HG03442 (cell line): ENCODE results near the gene ZNF143.
A peak's percentile ranks its signal among the peaks of the same experiment; 100 is the strongest.

ENCODE experiments used
- ATAC-seq: cut with Tn5 transposase; IDR thresholded peaks from one replicate; pipeline ENCODE4 v1.9.1; 2021; ENCODE audit warnings: mild to moderate bottlenecking, moderate library complexity; ENCODE audit not compliant: unreplicated experiment

The ZNF143 gene

DNA sequence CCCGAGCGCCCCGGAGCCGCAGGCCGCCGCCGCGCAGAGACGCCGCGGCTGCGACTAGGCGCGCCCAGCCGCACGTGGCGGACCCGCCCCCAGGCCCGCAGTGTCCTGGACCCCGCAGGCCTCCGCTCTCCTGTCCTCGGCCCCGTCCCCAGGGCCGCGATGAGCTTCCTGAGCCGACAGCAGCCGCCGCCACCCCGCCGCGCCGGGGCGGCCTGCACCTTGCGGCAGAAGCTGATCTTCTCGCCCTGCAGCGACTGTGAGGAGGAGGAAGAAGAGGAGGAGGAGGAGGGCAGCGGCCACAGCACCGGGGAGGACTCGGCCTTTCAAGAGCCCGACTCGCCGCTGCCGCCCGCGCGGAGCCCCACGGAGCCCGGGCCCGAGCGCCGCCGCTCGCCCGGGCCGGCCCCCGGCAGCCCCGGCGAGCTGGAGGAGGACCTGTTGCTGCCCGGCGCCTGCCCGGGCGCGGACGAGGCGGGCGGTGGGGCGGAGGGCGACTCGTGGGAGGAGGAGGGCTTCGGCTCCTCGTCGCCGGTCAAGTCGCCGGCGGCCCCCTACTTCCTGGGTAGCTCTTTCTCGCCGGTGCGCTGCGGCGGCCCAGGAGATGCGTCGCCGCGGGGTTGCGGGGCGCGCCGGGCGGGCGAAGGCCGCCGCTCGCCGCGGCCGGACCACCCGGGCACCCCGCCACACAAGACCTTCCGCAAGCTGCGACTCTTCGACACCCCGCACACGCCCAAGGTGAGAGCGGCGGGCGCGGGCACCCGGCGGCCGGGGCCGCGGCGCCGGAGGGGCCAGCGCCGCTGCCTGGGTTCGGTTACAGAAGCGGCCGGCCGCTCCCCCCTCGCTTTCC lies 113.2 kb downstream of the ZNF143 start:
- peak; percentile 4 for ATAC-seq

DNA sequence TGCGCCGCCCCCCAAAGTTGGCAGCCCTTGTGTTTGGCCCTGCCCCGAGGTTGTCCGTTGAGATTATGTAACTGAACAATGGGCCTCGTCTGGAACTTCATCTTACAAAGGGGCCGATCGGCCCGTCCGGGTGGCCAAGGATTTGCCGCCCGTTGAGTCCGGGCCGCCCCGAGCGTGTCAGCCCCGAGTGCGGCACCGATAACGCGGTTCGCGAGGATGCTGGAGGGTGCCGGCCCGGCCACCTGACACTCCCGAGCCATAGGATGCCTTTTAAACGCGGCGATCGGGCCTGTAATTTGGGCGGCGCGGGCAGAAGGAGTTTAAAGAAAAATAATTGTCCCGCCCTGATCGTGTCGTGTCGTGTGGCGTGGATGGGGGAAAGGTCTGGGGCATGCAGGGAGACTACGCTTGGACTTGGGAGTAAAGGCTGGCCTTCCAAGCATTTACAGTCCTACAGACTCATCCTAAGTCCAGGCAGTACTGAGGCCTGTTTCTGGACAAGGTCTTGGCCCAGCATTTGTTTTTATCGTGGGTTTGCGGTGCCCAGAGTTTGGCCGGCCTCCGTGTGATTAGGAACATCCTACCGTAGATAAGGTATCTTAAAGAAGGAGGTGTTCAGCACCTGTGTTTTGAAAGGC lies 113.9 kb downstream of the ZNF143 start:
- no peak for ATAC-seq

DNA sequence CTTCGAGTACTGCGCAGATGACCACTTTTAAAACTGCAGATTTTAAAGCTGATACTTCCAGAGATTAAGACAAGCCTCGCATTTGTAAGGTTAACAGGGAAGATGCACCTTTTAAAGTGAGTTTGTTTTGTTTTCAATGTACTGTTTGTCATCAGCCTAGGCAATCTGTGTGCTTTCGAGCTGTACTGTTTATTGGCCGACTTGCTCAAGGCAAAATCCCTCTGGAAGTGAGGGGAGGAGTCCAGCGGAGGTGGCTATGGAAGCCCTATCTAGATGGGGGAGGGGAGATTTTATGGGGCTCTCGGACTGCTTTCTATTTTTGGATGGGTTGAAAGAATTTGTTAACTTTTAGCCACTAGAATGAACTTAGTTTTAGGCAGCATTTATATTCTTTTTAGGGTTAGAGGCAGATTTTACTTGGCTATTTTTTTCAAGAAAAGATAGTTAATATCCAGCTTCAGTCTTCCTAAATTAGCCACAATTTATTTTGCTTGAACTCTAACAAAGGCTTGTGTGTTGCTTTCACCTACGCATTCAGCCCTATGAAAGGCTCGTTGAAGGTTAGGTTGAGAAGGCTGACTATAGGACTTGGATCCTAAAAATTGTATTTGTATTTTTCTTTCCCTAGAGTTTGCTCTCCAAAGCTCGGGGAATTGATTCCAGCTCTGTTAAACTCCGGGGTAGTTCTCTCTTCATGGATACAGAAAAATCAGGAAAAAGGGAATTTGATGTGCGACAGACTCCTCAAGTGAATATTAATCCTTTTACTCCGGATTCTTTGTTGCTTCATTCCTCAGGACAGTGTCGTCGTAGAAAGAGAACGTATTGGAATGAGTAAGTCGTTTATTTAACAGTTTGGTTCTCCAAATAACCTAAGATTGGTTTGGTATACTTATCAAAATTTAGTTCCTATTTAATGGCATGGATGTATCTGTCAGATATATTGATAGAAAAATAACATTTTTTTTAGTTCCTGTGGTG lies 114.7 kb downstream of the ZNF143 start:
- ATAC-seq: no peak

DNA sequence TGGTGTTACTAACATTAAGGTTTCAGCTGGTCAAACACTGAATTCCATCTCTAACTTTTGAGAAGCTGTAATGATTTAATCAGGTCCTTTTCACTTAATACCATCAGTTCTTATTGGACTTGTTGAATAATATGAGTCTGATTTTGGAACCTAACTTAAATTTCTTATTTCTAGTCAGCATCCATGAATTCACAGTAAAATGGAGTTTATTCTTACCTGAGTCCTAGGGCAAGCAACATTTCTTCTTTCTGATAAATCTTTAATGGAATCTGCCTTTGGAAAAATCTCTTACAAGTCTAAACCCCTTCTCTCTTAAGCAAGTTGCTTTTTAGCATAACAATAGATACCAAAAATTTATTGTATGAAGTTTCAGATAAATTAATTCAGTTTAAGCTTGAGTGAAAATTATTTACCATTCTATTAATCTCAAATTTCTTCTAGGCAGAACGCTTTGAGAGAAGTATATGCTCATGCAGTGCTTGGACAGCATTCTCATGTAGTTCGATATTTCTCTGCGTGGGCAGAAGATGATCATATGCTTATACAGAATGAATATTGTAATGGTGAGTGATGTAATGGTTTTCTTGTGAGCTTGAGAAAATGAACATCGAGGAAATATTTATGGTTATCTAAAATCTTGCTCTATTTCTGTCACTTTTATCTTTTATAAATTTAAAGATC lies 116.0 kb downstream of the ZNF143 start:
- ATAC-seq: no peak

DNA sequence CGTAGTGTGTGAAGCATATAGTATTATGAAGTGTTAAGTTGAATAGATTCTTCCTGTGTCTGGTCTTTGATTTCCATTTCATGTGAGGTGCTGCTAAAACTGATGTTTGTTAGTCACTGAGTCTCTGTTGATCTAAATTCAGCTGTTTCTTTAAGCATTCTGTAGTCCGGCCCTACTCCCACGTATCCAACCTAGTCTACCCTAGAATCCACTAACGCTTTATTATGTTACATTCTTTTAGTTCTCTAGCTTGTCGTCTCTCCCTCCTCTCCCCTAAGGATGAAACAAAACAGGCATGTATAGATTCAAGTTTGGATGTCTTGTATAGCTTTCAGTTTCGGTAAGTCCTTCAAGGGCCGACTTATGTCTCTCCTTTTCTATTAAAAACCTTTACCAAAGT lies 116.7 kb downstream of the ZNF143 start:
- ATAC-seq: no peak
